Liver (tissue), 9 donors: ENCODE results near the gene KRT6B. TPM values are rescaled to one million over a fixed set of nuclear protein-coding genes. Genes with fewer than 3 reads are reported as not detected.

Experiments used
- DNase-seq: peaks from one replicate; pipeline ENCODE4 v3.0.0-alpha.2; 2017; ENCODE audit warnings: low spot score
- H3K27ac ChIP-seq, 2 donors: one replicate each; pipeline ENCODE4 v1.7.0; 2013; ENCODE audit warnings: inconsistent platforms in 2 of 2, low read length in 2 of 2, control low read depth in 1 of 2, low read depth in 1 of 2, mild to moderate bottlenecking in 1 of 2
- H3K27me3 ChIP-seq, 4 donors: one replicate each; pipeline versions ENCODE4 v1.6.1 to v1.7.0; 2013; ENCODE audit warnings: low read length in 3 of 4, inconsistent platforms in 1 of 4, mild to moderate bottlenecking in 1 of 4, moderate library complexity in 1 of 4; ENCODE audit not compliant: control insufficient read depth in 4 of 4, insufficient read depth in 4 of 4
- H3K36me3 ChIP-seq, 4 donors: one replicate each; pipeline versions ENCODE4 v1.6.1 to v1.7.0; 2013; ENCODE audit warnings: low read length in 3 of 4, mild to moderate bottlenecking in 3 of 4, low read depth in 1 of 4, moderate library complexity in 1 of 4; ENCODE audit not compliant: control insufficient read depth in 4 of 4, insufficient read depth in 3 of 4
- H3K4me1 ChIP-seq, 4 donors: one replicate each; pipeline versions ENCODE4 v1.6.1 to v1.7.0; 2013; ENCODE audit warnings: low read length in 3 of 4, mild to moderate bottlenecking in 3 of 4, moderate library complexity in 1 of 4; ENCODE audit not compliant: control insufficient read depth in 4 of 4, insufficient read depth in 4 of 4
- H3K4me3 ChIP-seq, 3 donors: one replicate each; pipeline versions ENCODE4 v1.6.1 to v1.7.0; 2013; ENCODE audit warnings: low read length in 3 of 3, control low read depth in 1 of 3, low read depth in 1 of 3, mild to moderate bottlenecking in 1 of 3
- H3K9ac ChIP-seq, 2 donors: one replicate each; pipeline ENCODE4 v1.7.0; 2013; ENCODE audit warnings: low read length in 2 of 2, mild to moderate bottlenecking in 2 of 2, moderate library complexity in 2 of 2, control low read depth in 1 of 2, low read depth in 1 of 2
- H3K9me3 ChIP-seq, 4 donors: one replicate each; pipeline versions ENCODE4 v1.6.1 to v1.7.0; 2013; ENCODE audit warnings: low read length in 3 of 4; ENCODE audit not compliant: control insufficient read depth in 4 of 4
- EGR1 ChIP-seq, 2 donors: IDR thresholded peaks; 2 replicates each; pipeline ENCODE4 v1.6.1; 2016 to 2018; ENCODE audit warnings: antibody characterized with exemption in 2 of 2, low read depth in 2 of 2
- FOXA1 ChIP-seq: IDR thresholded peaks from 2 replicates; pipeline ENCODE4 v1.6.1; 2016; ENCODE audit warnings: antibody characterized with exemption
- FOXA2 ChIP-seq: IDR thresholded peaks from 2 replicates; pipeline ENCODE4 v1.6.1; 2016; ENCODE audit warnings: antibody characterized with exemption
- HNF4A ChIP-seq, 2 donors: conservative IDR thresholded peaks; 2 replicates each; pipeline ENCODE4 v1.6.1; 2016; ENCODE audit warnings: antibody characterized with exemption in 2 of 2, mild to moderate bottlenecking in 2 of 2
- JUND ChIP-seq, 2 donors: IDR thresholded peaks; 2 replicates each; pipeline ENCODE4 v1.6.1; 2016; ENCODE audit warnings: antibody characterized with exemption in 2 of 2
- RAD21 ChIP-seq, 2 donors: IDR thresholded peaks; 2 replicates each; pipeline ENCODE4 v1.6.1; 2016; ENCODE audit warnings: antibody characterized with exemption in 2 of 2, mild to moderate bottlenecking in 2 of 2
- RXRA ChIP-seq, 2 donors: IDR thresholded peaks; 2 replicates each; pipeline ENCODE4 v1.6.1; 2017 to 2018; ENCODE audit warnings: antibody characterized with exemption in 2 of 2, mild to moderate bottlenecking in 1 of 2
- SP1 ChIP-seq: IDR thresholded peaks from 2 replicates; pipeline ENCODE4 v1.6.1; 2018; ENCODE audit warnings: antibody characterized with exemption, mild to moderate bottlenecking
- TAF1 ChIP-seq: conservative IDR thresholded peaks from 2 replicates; pipeline ENCODE4 v1.6.1; 2016; ENCODE audit warnings: antibody characterized with exemption, mild to moderate bottlenecking
- YY1 ChIP-seq: IDR thresholded peaks from 2 replicates; pipeline ENCODE4 v1.6.1; 2016; ENCODE audit warnings: antibody characterized with exemption, mild to moderate bottlenecking
- WGBS: extraction: QIAGEN DNeasy Blood & Tissue Kit; methylation state at CpG from one replicate; pipeline ENCODE4 v1.1.7; 2013; 5-methylcytosine and 5-hydroxymethylcytosine counted together
- polyA plus RNA-seq, 2 donors: library from polyadenylated mRNA; stranded (reverse) in 1 of 2; unstranded in 1 of 2; fragments of 200-250 nt in 1 of 2; fragments of >200 nt in 1 of 2; fragmentation: Nextera tagmentation in 1 of 2; extraction: Ambion mirVana in 1 of 2; gene quantifications; one replicate each; pipeline versions ENCODE4 v1.2.1 to v1.2.3, GENCODE V29; 2013 to 2015
- total RNA-seq, 2 donors: library from RNA; depleted of rRNA; stranded (reverse); fragments of >200 nt; gene quantifications; one replicate each; pipeline ENCODE4 v1.2.3, GENCODE V29; 2014
- TF ChIP-seq, protein P1 (sequence below): IDR thresholded peaks from 2 replicates; pipeline ENCODE4 v1.6.1; 2016; ENCODE audit warnings: antibody characterized with exemption, mild to moderate bottlenecking
- TF ChIP-seq, protein P2 (sequence below): fragments of 150-350 bp; IDR thresholded peaks from 2 replicates; pipeline ENCODE4 v1.5.1; 2017; ENCODE audit warnings: improper control_type of control experiment, low read depth, low read length; ENCODE audit not compliant: missing input control
- TF ChIP-seq, protein P3 (sequence below): IDR thresholded peaks from 2 replicates; pipeline ENCODE4 v1.6.1; 2016; ENCODE audit warnings: antibody characterized with exemption
- TF ChIP-seq, protein P4 (sequence below): IDR thresholded peaks from 2 replicates; pipeline ENCODE4 v1.6.1; 2016; ENCODE audit warnings: antibody characterized with exemption
- donor health status: healthy.
- donor health status: healthy.
- donor health status: healthy.
- donor health status: healthy.
- donor health status: healthy.

KRT6B gene
- total and polyA plus RNA-seq, 4 donors = 0.23 TPM; not detected in 3

DNA sequence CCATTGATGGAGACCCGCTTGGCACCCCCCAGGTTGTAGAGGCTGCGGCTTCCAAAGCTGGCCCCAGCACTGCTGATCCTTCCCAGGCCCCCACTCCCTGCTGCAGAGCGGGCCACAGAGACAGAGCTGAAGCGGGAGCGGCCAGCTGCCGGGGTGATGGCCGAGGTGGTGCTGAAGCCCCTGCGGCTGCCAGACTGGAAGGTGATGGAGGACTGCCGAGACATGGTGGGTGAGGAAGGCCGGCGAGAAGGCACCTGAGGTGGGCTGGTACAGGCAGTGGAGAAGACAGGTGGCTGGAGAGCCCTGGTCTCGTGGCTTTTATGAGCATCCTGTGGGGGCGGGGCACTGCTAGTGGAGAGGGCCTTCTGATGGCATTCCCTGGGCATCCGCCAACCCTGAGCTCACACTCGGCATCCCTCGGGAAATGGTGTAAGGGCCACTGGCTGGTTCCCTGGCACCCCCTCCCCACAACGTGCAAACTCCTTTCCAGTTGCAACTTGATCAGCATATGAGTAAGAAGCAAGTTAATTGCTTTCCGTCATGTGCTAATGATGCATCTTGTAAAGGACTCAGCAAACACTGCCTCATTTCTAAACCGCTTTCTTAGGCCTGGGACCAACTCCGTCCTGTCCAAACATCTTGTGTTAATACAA, 17.7 kb downstream of the KRT6B start, which contains the start of gene KRT75:
Gene KRT75 (minus strand): TSS at position 291 of the 653 bp plus-strand sequence. CDS start 67 bp downstream, at position 224.
- no peak for DNase-seq
- 90% methylated on average over 20 of the region's 20 CpGs for WGBS

DNA sequence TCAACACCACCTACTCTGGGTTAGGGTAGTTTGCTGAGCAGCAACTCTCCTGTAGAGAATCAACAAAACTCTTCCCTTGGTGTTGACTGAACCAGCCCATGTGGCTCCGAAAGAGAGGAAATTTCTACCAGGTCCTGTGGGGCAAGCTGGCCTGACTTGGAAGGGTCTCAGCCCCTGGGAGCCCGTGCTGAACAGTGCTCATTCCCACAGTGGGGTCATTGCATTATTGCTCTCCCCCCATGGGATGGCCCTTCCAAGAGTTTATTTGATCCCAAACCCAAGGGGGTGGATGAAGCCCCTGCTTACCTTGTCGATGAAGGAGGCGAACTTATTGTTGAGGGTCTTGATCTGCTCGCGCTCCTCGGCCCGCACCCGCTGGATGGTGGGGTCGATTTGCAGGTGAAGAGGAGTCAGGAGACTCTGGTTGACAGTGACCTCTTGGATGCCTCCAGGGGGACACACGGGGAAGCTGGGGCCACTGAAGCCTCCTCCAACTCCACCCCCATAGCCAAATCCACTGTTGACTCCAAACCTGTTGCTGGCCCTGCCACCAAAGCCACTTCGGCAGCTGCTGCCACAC, 18.4 kb downstream of the KRT6B start:
- no peaks in the 10 kb centered on the region for H3K36me3 ChIP-seq

More for the DNA sequence above, 17.7 kb downstream of the KRT6B start, which contains the start of gene KRT75:
- no peak for TF ChIP-seq SP1
- TF ChIP-seq RAD21 (IDR thresholded peaks at IDR 0.05) = no peak
- TF ChIP-seq EGR1 (IDR thresholded peaks at IDR 0.05; ENCODE audit: low read depth in 2 of 2) = no peak
- TF ChIP-seq FOXA1 = no peak
- TF ChIP-seq FOXA2 = no peak
- TF ChIP-seq, protein P1, sequence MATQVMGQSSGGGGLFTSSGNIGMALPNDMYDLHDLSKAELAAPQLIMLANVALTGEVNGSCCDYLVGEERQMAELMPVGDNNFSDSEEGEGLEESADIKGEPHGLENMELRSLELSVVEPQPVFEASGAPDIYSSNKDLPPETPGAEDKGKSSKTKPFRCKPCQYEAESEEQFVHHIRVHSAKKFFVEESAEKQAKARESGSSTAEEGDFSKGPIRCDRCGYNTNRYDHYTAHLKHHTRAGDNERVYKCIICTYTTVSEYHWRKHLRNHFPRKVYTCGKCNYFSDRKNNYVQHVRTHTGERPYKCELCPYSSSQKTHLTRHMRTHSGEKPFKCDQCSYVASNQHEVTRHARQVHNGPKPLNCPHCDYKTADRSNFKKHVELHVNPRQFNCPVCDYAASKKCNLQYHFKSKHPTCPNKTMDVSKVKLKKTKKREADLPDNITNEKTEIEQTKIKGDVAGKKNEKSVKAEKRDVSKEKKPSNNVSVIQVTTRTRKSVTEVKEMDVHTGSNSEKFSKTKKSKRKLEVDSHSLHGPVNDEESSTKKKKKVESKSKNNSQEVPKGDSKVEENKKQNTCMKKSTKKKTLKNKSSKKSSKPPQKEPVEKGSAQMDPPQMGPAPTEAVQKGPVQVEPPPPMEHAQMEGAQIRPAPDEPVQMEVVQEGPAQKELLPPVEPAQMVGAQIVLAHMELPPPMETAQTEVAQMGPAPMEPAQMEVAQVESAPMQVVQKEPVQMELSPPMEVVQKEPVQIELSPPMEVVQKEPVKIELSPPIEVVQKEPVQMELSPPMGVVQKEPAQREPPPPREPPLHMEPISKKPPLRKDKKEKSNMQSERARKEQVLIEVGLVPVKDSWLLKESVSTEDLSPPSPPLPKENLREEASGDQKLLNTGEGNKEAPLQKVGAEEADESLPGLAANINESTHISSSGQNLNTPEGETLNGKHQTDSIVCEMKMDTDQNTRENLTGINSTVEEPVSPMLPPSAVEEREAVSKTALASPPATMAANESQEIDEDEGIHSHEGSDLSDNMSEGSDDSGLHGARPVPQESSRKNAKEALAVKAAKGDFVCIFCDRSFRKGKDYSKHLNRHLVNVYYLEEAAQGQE = no peak
- no peak for TF ChIP-seq JUND (IDR thresholded peaks at IDR 0.05)
- no peak for TF ChIP-seq HNF4A (conservative IDR thresholded peaks at IDR 0.05)
- TF ChIP-seq, protein P2, sequence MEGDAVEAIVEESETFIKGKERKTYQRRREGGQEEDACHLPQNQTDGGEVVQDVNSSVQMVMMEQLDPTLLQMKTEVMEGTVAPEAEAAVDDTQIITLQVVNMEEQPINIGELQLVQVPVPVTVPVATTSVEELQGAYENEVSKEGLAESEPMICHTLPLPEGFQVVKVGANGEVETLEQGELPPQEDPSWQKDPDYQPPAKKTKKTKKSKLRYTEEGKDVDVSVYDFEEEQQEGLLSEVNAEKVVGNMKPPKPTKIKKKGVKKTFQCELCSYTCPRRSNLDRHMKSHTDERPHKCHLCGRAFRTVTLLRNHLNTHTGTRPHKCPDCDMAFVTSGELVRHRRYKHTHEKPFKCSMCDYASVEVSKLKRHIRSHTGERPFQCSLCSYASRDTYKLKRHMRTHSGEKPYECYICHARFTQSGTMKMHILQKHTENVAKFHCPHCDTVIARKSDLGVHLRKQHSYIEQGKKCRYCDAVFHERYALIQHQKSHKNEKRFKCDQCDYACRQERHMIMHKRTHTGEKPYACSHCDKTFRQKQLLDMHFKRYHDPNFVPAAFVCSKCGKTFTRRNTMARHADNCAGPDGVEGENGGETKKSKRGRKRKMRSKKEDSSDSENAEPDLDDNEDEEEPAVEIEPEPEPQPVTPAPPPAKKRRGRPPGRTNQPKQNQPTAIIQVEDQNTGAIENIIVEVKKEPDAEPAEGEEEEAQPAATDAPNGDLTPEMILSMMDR = no peak
- Histone ChIP-seq H3K4me1 (no peaks in the 10 kb centered on the region), H3K27ac (no peak within 1 kb of the TSS), H3K27me3 (peaks cover 0 to 7% (median 0%) of the 10 kb centered on the region in 4 donors), H3K4me3 (no peak within 1 kb of the TSS), H3K9me3 (no peaks in the 10 kb centered on the region), H3K36me3 (no peaks in the 10 kb centered on the region), H3K9ac (no peak within 1 kb of the TSS)

More for the DNA sequence above, 18.4 kb downstream of the KRT6B start:
- DNase-seq = no peak
- Histone ChIP-seq H3K27ac (no peak overlapping the region), H3K9ac (no peak overlapping the region), H3K4me1 (no peaks in the 10 kb centered on the region), H3K27me3 (peaks cover 0 to 7% (median 0%) of the 10 kb centered on the region in 4 donors), H3K9me3 (no peaks in the 10 kb centered on the region), H3K4me3 (no peak overlapping the region)
- WGBS = 93% methylated on average over 12 of the region's 12 CpGs
- TF ChIP-seq YY1 (no peak), HNF4A (conservative IDR thresholded peaks at IDR 0.05) (no peak), EGR1 (IDR thresholded peaks at IDR 0.05; ENCODE audit: low read depth in 2 of 2) (no peak), JUND (IDR thresholded peaks at IDR 0.05) (no peak), RXRA (IDR thresholded peaks at IDR 0.05) (no peak), FOXA2 (no peak), TAF1 (no peak)
- TF ChIP-seq, protein P2 = no peak
- TF ChIP-seq, protein P3, sequence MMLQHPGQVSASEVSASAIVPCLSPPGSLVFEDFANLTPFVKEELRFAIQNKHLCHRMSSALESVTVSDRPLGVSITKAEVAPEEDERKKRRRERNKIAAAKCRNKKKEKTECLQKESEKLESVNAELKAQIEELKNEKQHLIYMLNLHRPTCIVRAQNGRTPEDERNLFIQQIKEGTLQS = no peak
- TF ChIP-seq, protein P1 = no peak
- TF ChIP-seq, protein P4, sequence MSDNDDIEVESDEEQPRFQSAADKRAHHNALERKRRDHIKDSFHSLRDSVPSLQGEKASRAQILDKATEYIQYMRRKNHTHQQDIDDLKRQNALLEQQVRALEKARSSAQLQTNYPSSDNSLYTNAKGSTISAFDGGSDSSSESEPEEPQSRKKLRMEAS = no peak
